Astrocyte (in vitro differentiated cells and primary cell): ENCODE results near the gene AUNIP.

Experiments used
- CTCF ChIP-seq: IDR thresholded peaks from 2 replicates; pipeline ENCODE4 v1.5.1; 2011; ENCODE audit warnings: low read depth, mild to moderate bottlenecking, inconsistent platforms, low read length, moderate library complexity; ENCODE audit not compliant: insufficient read depth
- EZH2 ChIP-seq: IDR thresholded peaks from 2 replicates; pipeline ENCODE4 v1.6.1; 2012; ENCODE audit warnings: mild to moderate bottlenecking, low read length, inconsistent platforms; ENCODE audit not compliant: insufficient read depth

- TF ChIP-seq CTCF (no peak), EZH2 (no peak)
These were observed 40.7 kb downstream of the AUNIP start for GRCh38 chr1:25818569-25818968.
